Parathyroid adenoma (tissue), 2 donors: ENCODE measurements around the gene CWC27.

Experiments used
- H2AFZ ChIP-seq: fragments of 300-600 bp; sonication (generic); one replicate; pipeline ENCODE4 v1.7.0; 2017; ENCODE audit warnings: antibody characterized with exemption, mild to moderate bottlenecking
- H3K27ac ChIP-seq: fragments of 300-600 bp; sonication (generic); one replicate; pipeline ENCODE4 v1.7.0; 2017
- H3K27me3 ChIP-seq: fragments of 300-600 bp; sonication (generic); one replicate; pipeline ENCODE4 v1.7.0; 2017; ENCODE audit warnings: low read length; ENCODE audit not compliant: control insufficient read depth, insufficient read depth
- H3K36me3 ChIP-seq: fragments of 300-600 bp; sonication (generic); one replicate; pipeline ENCODE4 v1.7.0; 2017; ENCODE audit warnings: low read length; ENCODE audit not compliant: control insufficient read depth, insufficient read depth
- H3K4me1 ChIP-seq: fragments of 300-600 bp; sonication (generic); one replicate; pipeline ENCODE4 v1.7.0; 2017; ENCODE audit warnings: control low read depth
- H3K4me2 ChIP-seq: fragments of 300-600 bp; sonication (generic); one replicate; pipeline ENCODE4 v1.7.0; 2017; ENCODE audit warnings: low read length
- H3K4me3 ChIP-seq: fragments of 300-600 bp; sonication (generic); one replicate; pipeline ENCODE4 v1.7.0; 2017; ENCODE audit warnings: low read depth, low read length
- H3K79me2 ChIP-seq: fragments of 300-600 bp; sonication (generic); one replicate; pipeline ENCODE4 v1.7.0; 2017; ENCODE audit warnings: control low read depth
- H3K9ac ChIP-seq: fragments of 300-600 bp; sonication (generic); one replicate; pipeline ENCODE4 v1.7.0; 2017; ENCODE audit warnings: mild to moderate bottlenecking
- H3K9me3 ChIP-seq: fragments of 300-600 bp; sonication (generic); one replicate; pipeline ENCODE4 v1.7.0; 2017; ENCODE audit warnings: low read length; ENCODE audit not compliant: control insufficient read depth
- TF ChIP-seq, protein P1 (sequence below): fragments of 300-600 bp; sonication (generic); IDR thresholded peaks from one replicate; pipeline ENCODE4 v1.7.0; 2017; ENCODE audit warnings: antibody characterized with exemption, mild to moderate bottlenecking
- donor health status: primary hyperparathyroidism.

CWC27 gene

DNA sequence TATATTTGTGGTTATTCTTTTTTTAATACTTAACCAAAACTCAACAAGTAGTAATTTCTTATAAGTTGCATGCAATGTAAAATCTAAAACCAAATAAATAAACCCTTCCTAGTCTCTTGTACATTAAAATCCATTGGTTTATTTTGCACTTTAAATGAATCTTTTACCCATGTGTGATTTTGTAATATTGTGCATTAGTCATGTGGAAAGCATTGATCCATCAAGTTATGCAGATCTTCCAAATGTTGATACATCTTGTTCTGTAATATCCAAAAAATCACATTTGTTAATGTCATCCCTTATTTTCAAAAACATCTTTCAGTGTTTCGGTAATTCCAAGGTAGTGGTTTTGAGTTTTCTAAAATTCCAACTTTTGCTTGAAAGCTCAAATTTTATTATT, 63.3 kb downstream of the CWC27 start:
- Histone ChIP-seq H3K79me2 (no peaks in the 10 kb centered on the region), H3K4me1 (no peaks in the 10 kb centered on the region), H3K9me3 (no peaks in the 10 kb centered on the region), H3K36me3 (no peaks in the 10 kb centered on the region), H3K27ac (no peak overlapping the region), H3K9ac (no peak overlapping the region), H3K27me3 (no peaks in the 10 kb centered on the region), H2AFZ (no peak overlapping the region), H3K4me2 (no peak overlapping the region), H3K4me3 (no peak overlapping the region)
- TF ChIP-seq, protein P1, sequence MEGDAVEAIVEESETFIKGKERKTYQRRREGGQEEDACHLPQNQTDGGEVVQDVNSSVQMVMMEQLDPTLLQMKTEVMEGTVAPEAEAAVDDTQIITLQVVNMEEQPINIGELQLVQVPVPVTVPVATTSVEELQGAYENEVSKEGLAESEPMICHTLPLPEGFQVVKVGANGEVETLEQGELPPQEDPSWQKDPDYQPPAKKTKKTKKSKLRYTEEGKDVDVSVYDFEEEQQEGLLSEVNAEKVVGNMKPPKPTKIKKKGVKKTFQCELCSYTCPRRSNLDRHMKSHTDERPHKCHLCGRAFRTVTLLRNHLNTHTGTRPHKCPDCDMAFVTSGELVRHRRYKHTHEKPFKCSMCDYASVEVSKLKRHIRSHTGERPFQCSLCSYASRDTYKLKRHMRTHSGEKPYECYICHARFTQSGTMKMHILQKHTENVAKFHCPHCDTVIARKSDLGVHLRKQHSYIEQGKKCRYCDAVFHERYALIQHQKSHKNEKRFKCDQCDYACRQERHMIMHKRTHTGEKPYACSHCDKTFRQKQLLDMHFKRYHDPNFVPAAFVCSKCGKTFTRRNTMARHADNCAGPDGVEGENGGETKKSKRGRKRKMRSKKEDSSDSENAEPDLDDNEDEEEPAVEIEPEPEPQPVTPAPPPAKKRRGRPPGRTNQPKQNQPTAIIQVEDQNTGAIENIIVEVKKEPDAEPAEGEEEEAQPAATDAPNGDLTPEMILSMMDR, result no peak

DNA sequence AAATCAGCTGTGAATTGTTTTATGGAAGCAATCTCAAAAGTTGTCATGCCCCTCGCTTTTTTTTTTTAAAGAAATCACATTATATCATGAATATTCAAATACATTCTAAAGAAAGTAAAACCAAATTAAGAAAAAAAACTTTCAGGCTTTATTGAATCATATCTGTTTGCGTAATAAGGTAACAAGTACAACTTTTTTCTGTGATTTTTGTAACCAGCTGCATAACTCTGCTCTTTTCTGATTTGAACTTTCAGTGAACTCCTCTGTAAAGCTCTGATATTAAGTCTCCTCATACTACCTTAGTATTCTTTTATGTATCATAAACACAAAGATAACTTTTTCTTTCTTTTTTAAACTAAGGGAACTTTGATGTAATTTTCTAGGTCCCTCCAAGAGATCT, 65.3 kb downstream of the CWC27 start:
- no peak overlapping the region for H2AFZ ChIP-seq
- H3K79me2 ChIP-seq, result no peaks in the 10 kb centered on the region
- H3K27ac ChIP-seq, result no peak overlapping the region
- H3K4me3 ChIP-seq, result no peak overlapping the region
- H3K27me3 ChIP-seq, result no peaks in the 10 kb centered on the region
- no peaks in the 10 kb centered on the region for H3K9me3 ChIP-seq
- no peaks in the 10 kb centered on the region for H3K36me3 ChIP-seq
- H3K4me2 ChIP-seq, result no peak overlapping the region
- TF ChIP-seq, protein P1, result no peak
- H3K9ac ChIP-seq, result no peak overlapping the region
- H3K4me1 ChIP-seq, result no peaks in the 10 kb centered on the region

DNA sequence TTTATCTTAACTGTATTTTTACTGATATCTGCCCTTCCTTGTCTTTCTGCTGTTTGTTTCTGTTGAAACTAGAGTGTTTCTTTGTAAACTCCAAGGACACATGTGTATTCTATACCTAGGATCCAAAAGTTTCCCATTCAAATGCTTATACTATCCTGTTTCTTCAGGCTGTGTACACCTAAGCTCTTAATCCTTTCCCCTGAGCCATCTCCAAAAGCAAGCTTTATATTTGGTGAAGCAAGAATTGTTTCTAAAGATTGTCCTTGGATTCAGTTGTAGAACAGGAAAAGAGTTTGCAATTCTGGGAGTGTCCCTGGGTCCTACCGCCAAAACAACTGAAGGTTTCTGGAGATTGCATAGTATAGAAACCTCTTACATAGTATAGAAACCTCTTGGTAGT, 65.9 kb downstream of the CWC27 start:
- no peak overlapping the region for H3K9ac ChIP-seq
- no peaks in the 10 kb centered on the region for H3K27me3 ChIP-seq
- no peaks in the 10 kb centered on the region for H3K4me1 ChIP-seq
- H3K4me2 ChIP-seq, result no peak overlapping the region
- no peaks in the 10 kb centered on the region for H3K9me3 ChIP-seq
- TF ChIP-seq, protein P1, result no peak
- no peak overlapping the region for H2AFZ ChIP-seq
- H3K79me2 ChIP-seq, result no peaks in the 10 kb centered on the region
- H3K27ac ChIP-seq, result no peak overlapping the region
- no peaks in the 10 kb centered on the region for H3K36me3 ChIP-seq
- no peak overlapping the region for H3K4me3 ChIP-seq

DNA sequence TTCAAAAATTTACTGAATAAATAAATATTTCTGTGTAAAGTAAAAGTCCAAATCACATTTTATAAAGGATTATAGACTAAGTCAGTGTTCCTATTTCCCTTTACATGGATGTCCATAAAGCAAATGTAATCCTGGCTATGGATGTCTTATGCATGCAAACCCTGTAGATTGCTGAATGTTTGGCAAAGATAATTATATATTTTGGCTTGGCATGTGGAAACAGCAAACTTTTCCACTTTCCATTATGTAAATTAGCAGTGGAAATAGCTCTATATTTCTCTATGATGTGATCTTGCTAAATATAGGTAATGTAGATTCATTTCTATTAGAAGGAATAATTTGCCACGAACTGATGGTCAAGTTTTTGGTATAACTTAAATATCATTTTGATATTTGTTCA, 66.5 kb downstream of the CWC27 start:
- no peak overlapping the region for H3K4me2 ChIP-seq
- H3K79me2 ChIP-seq, result no peaks in the 10 kb centered on the region
- H2AFZ ChIP-seq, result no peak overlapping the region
- H3K4me1 ChIP-seq, result no peaks in the 10 kb centered on the region
- H3K36me3 ChIP-seq, result no peaks in the 10 kb centered on the region
- H3K9me3 ChIP-seq, result no peaks in the 10 kb centered on the region
- H3K27ac ChIP-seq, result no peak overlapping the region
- no peaks in the 10 kb centered on the region for H3K27me3 ChIP-seq
- H3K4me3 ChIP-seq, result no peak overlapping the region
- TF ChIP-seq, protein P1, result no peak
- H3K9ac ChIP-seq, result no peak overlapping the region

DNA sequence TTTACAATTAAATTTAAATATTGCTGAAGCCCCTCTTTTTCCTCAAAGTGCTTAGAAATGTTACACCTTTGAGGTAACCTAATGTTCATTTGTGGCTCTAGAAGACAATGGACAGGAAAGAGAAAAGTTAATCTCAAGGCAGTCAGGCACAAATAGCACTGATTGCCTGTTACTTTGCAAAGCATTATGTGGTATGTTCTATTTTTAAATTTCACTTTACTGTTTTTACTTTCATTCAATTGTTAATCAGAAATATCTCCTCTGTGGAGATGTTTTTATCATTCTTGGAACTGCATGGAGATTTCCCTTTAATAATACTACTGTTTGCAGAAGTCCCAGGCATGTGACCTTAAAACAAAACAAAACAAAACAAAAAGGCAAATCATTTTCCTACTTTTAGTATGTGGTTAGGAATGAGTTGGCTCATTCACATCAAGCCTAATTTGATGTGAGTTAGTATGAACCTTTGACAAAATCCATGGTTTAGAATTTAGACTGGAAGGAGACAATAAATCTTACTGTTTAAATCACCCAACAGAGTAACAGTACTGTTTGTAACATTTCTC, 67.5 kb downstream of the CWC27 start:
- no peak overlapping the region for H3K4me2 ChIP-seq
- H2AFZ ChIP-seq, result no peak overlapping the region
- no peaks in the 10 kb centered on the region for H3K79me2 ChIP-seq
- no peaks in the 10 kb centered on the region for H3K4me1 ChIP-seq
- H3K9ac ChIP-seq, result no peak overlapping the region
- H3K27me3 ChIP-seq, result no peaks in the 10 kb centered on the region
- H3K36me3 ChIP-seq, result no peaks in the 10 kb centered on the region
- no peak overlapping the region for H3K27ac ChIP-seq
- H3K4me3 ChIP-seq, result no peak overlapping the region
- TF ChIP-seq, protein P1, result no peak
- H3K9me3 ChIP-seq, result no peaks in the 10 kb centered on the region
